SK-N-SH treated with all-trans-retinoic acid at 6 μM for 48 hours (cell line): ENCODE data around the gene RGS9.

Source experiments
- BACH2 ChIP-seq: fragments of 250-450 bp; sonication (Bioruptor Pico); IDR thresholded peaks from 2 replicates; pipeline ENCODE4 v1.9.0; 2021; ENCODE audit warnings: mild to moderate bottlenecking, borderline replicate concordance
- CREB5 ChIP-seq: fragments of 250-450 bp; sonication (Bioruptor Pico); IDR thresholded peaks from 2 replicates; pipeline ENCODE4 v1.5.1; 2020; ENCODE audit warnings: low read depth, mild to moderate bottlenecking, moderate library complexity
- TCF4 ChIP-seq: fragments of 250-450 bp; sonication (Bioruptor Pico); IDR thresholded peaks from 2 replicates; pipeline ENCODE4 v1.8.0; 2021; ENCODE audit warnings: mild to moderate bottlenecking, moderate library complexity, borderline replicate concordance
- TOX ChIP-seq: fragments of 250-450 bp; sonication (Bioruptor Pico); IDR thresholded peaks from 2 replicates; pipeline ENCODE4 v1.8.0; 2021; ENCODE audit warnings: mild to moderate bottlenecking, moderate library complexity, borderline replicate concordance
- ZC3H10 ChIP-seq: fragments of 250-450 bp; sonication (Bioruptor Pico); IDR thresholded peaks from 2 replicates; pipeline ENCODE4 v1.5.1; 2021; ENCODE audit warnings: mild to moderate bottlenecking, moderate library complexity
- ZFP3 ChIP-seq: fragments of 250-450 bp; sonication (Bioruptor Pico); IDR thresholded peaks from 2 replicates; pipeline ENCODE4 v1.5.0; 2020; ENCODE audit warnings: mild to moderate bottlenecking, moderate library complexity
- ZFP30 ChIP-seq: fragments of 450-650 bp; formaldehyde crosslinking; IDR thresholded peaks from 2 replicates; pipeline ENCODE4 v1.5.0; 2022; ENCODE audit warnings: mild to moderate bottlenecking, moderate library complexity
- ZNF565 ChIP-seq: fragments of 450-650 bp; formaldehyde crosslinking; conservative IDR thresholded peaks from 2 replicates; pipeline ENCODE4 v1.5.0; 2020; ENCODE audit warnings: low read depth, mild to moderate bottlenecking, moderate library complexity
- ZNF70 ChIP-seq: fragments of 450-650 bp; formaldehyde crosslinking; IDR thresholded peaks from 2 replicates; pipeline ENCODE4 v1.5.0; 2020; ENCODE audit warnings: mild to moderate bottlenecking, moderate library complexity
- ZNF8 ChIP-seq: fragments of 450-650 bp; formaldehyde crosslinking; IDR thresholded peaks from 2 replicates; pipeline ENCODE4 v1.5.0; 2020; ENCODE audit warnings: mild to moderate bottlenecking, moderate library complexity
- TF ChIP-seq, protein P1 (sequence below): fragments of 250-450 bp; sonication (Bioruptor Pico); IDR thresholded peaks from 2 replicates; pipeline ENCODE4 v1.8.0; 2020; ENCODE audit warnings: mild to moderate bottlenecking, moderate library complexity, borderline replicate concordance

DNA sequence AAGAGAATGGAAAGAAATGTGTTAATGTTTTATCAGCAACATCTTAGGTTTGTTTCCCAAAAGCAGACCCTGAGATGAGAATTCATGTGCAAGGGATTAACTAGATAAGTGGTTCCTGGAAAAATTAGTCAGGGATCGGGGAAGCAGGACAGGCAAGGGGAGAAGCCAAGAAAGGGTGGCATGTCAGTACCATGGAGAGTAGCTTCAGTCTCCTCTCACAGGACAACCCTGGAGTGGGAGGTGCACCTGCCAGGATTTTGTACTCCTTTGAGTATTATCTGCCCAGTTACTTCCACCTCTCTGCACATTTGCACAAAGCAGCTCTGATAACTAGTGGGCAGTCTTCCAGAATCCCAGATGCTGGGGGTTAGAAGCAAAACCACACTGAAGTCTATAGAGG is 117.0 kb downstream of the RGS9 start:
- TF ChIP-seq ZNF8 (no peak), CREB5 (CRISPR knock-in tag) (no peak), TOX (CRISPR knock-in tag) (no peak), ZFP3 (no peak), ZC3H10 (CRISPR knock-in tag) (no peak), BACH2 (CRISPR knock-in tag) (no peak), ZNF70 (CRISPR knock-in tag) (no peak), ZFP30 (no peak), TCF4 (CRISPR knock-in tag) (no peak), ZNF565 (CRISPR knock-in tag) (no peak)
- TF ChIP-seq, protein P1, sequence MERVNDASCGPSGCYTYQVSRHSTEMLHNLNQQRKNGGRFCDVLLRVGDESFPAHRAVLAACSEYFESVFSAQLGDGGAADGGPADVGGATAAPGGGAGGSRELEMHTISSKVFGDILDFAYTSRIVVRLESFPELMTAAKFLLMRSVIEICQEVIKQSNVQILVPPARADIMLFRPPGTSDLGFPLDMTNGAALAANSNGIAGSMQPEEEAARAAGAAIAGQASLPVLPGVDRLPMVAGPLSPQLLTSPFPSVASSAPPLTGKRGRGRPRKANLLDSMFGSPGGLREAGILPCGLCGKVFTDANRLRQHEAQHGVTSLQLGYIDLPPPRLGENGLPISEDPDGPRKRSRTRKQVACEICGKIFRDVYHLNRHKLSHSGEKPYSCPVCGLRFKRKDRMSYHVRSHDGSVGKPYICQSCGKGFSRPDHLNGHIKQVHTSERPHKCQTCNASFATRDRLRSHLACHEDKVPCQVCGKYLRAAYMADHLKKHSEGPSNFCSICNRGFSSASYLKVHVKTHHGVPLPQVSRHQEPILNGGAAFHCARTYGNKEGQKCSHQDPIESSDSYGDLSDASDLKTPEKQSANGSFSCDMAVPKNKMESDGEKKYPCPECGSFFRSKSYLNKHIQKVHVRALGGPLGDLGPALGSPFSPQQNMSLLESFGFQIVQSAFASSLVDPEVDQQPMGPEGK (CRISPR knock-in tag): no peak
